ENCODE results near the gene RIMKLA. TPM values are rescaled to one million over a fixed set of nuclear protein-coding genes. Genes with fewer than 3 reads are reported as not detected.

Gene RIMKLA
- 1.2 and 1.7 TPM in 2 replicates for total RNA-seq

DNA sequence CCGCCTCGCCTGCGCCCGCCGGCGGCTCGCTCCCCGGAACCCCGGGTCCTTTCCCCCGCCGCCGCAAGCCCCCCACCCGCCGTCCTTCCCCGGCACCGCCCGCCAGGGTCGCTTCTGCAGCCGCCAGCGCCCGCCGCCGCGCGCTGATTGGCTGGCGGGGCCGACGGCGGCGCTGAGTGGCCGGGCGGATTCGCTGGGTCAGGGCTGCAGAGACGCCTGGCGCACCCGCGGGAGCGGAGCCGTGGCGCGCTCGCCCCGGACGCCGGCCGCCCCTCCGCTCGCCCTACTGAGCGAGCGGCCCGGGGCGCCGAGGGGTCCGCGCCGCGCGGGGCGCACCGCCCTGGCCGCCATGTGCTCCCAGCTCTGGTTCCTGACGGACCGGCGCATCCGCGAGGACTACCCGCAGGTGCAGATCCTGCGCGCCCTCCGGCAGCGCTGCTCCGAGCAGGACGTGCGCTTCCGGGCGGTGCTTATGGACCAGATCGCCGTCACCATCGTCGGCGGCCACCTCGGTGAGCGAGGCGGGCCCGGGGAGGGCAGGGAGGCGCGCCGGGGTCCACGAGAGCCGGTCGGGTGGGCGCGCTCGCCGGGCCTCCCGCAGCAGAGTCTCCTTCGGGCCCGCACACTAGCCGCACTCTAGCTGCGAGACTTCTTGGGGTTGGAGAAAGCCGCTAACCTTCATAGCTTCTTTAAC is at the start of gene RIMKLA:
Gene RIMKLA (plus strand): TSS at position 207 of the 694 bp plus-strand sequence. CDS start 143 bp downstream, at position 350.
- intact Hi-C loops (cut with micrococcal nuclease) = no loop called here

DNA sequence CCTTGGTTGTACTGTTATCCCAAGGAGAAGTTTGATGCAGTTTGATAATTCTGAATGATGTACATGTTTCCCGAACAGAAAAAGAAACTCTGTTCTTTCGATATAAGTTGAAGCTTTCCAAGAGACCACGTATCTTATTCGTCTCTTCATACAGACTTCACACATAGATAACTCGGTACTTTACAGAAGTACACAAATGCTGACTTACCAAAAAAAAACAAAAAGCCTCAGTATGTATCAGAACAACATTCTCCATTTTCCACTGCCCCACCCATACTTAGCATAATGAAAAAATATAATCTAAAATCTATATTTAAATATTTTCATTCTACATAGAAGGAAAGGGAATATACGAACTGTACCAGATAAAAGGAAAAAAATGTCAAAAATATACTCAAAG is 47.7 kb upstream of the RIMKLA start:
- intact Hi-C loops (cut with micrococcal nuclease) = loop anchor here (10.0 kb wide), 2 partner anchors 158 to 418 kb away; partner anchors contain the start of gene HIVEP3

DNA sequence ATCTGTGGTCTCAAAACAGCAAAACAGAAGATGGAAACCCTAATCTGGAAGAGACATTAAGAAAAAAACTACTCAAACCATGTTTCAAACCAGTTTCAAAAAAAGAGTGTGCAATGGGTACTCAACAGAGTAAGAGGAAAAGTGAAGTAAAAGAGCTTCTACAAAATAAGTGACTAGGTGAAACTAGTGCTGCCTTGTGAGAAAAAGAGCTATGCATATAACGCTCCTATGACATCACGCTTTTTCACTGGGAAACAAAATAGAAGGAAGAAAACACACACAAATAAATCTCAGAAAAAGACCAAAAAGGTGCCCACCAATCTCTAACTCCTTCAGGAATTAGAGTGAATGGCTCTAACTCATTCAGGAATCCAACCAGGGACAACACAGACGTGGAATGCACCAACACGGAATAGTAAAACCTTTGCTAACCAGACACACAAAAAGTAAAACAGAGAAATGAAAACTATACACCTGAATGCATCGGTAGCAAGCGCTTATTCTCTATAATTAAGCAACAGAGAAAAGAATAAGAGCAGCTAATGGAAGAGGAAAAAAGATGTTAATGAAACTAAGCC is 46.8 kb upstream of the RIMKLA start:
- intact Hi-C loops (cut with micrococcal nuclease) = loop anchor here (2.0 to 10.0 kb wide), 4 partner anchors 15 to 433 kb away; partner anchors contain the start of genes C1orf50, HIVEP3 and P3H1

DNA sequence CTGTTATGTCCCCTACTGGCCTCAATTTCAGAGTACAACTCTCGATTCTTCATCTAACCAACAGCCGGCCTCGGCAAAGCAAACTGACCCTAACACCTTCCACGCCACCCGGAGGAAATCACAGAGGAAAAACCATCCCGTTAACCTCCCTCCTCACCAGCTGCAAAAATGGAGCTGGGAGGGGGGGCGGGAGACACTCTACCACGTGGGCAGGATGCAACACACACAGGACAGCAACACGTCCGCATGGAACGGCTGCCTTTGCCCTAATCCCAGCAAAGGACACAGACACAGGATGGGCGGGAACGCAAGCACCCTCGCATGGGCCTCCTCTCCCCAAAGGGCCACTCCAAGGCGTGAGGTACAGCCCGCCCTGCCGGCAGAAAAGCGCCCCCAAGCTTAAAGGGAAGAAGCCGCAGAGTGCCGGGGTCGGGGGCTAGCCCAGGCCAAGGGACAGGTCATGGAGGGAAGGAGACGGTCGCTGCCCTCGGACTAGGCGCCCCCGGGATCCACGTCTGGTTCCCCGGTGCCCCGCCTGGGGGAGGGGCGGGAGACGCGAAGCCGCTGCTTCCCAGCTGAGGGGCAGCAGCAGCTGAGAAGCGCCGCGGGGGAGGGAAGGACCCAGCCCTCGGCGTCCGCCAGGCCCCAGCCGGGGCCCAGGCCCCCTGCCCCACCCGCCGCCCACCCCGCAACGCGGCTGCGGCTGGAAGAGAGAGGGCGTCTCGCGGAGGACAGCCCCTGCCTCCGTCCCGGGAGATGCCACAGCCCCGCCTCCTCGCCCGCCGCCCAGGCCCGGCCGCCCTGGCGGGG is 46.1 kb upstream of the RIMKLA start:
- intact Hi-C loops (cut with micrococcal nuclease) = loop anchor here (1.0 to 10.0 kb wide), 7 partner anchors 16 to 432 kb away; partner anchors contain the start of genes C1orf50, HIVEP3, P3H1 and PPCS

DNA sequence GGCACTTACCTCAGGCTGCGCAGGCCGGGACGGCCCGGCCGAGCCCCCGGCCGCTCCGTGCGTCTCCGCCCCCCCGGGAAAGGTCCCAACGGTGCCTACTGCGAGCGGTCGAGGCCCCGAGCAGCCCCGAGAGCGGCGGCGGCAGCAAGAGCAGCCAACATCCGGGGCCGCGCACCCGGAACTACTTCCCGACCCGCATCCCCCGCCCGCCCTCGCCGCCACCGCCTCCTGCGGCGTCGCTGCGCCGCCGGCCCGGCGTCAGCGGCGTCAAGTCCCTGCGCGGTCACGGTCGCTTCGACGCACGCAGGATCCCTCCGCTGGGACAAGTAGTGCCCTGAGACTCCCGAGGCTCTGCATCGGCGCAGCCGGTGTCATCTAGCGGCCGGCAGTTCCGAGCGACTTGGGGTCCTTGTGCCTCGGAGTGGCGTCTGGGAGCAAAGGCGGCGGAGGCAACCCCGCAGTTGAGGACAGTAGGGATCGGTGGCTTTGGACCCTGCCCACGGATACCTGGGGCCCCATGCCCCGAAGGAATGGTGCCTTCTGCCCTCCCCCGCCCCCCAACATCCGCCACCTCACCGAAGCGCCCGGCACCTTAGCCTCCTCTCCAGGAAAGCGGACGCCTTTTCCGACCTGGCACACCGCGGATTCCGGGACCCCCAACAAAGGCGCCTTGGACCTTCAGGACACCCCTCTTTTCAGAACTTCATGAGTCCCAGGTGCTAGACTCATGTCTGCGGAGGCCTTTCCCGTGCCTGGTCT is 45.4 kb upstream of the RIMKLA start, which contains the start of gene FOXJ3:
Gene FOXJ3 (minus strand): TSS at position 186 of the 759 bp plus-strand sequence. CDS start 24,142 bp downstream, outside the sequence.
- intact Hi-C loops (cut with micrococcal nuclease) = loop anchor here (1.0 to 10.0 kb wide), 7 partner anchors 16 to 432 kb away; partner anchors contain the start of genes C1orf50, HIVEP3, P3H1 and PPCS

- intact Hi-C loops (cut with micrococcal nuclease) = loop anchor here (1.0 to 10.0 kb wide), 7 partner anchors 17 to 431 kb away; partner anchors contain the start of genes C1orf50, HIVEP3, P3H1 and PPCS
These were observed 44.6 kb upstream of the RIMKLA start for GRCh38 chr1:42335809-42336518.

DNA sequence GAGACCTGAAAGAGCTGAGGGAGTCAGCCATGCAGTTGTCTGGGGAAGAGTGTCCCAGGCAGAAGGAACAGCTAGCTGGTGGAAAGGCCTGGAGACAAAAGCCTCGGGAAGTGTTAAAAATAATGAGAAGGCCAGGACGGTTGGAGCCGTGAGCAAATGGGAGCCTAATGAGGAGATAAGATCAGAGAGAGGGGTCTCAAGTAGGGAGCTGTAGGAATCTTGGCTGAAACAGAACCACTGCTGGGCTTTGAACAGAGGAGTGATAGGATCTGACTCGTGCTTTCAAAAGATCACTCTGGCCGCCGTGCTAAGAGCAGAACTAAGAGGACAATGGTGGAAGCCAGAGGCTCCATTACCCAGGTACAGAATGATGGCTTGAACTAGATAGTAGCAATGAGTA is 43.6 kb upstream of the RIMKLA start:
- intact Hi-C loops (cut with micrococcal nuclease) = loop anchor here (5.0 to 10.0 kb wide), 3 partner anchors 162 to 422 kb away; partner anchors contain the start of genes HIVEP3 and YBX1

DNA sequence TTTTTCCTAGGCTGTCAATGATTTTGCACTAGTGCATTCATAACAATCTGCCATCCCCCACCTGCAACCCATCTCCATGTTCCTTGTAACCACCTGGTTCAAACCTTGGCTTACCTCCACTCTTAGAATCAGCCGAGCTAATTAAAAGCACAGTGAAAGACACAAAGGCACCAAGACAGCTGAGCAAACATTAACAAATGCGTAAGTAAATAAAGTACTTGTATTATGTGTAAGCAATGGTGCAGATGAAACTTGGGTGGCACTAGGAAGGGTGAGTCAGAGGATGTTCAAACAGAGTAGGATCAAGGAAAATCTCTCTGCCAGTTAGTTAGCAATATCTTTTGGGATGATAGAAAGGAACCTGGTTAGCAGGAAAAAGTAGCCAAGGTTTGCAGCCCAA is 40.5 kb upstream of the RIMKLA start:
- intact Hi-C loops (cut with micrococcal nuclease) = no loop called here

DNA sequence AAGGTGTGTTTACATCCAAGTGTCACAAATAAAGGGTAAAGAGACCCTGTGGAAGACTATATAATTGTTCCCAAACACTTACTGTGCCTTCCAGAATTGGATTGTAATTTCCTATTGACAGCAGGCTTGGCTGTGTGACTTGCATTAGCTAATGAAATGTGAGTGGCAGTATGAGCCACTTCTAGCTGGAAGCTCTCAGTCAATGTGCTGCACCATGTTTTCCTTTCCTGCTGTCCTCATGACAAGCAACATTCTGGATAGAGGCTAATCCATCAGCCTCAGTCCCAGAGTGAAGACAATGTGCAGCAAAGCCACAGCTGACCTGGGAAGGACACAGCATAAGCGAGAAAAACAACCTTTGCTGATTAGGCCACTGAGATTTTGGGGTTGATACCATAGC is 39.7 kb upstream of the RIMKLA start:
- intact Hi-C loops (cut with micrococcal nuclease) = no loop called here

DNA sequence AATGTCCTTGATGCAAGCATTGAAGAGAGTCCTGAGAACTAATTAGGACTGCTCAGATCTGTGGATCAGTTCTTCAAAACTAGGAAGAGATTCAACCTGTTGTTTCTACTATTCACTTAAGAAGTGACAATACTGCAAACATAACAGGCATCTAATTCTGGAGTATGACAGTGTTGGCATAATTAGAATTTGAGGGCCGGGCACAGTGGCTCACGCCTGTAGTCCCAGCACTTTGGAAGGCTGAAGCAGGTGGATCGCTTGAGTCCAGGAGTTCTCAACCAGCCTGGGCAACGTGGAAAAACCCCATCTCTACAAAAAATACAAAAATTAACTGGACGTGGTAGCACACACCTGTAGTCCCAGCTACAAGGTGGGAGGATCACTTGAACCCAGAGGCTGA is 37.5 kb upstream of the RIMKLA start:
- intact Hi-C loops (cut with micrococcal nuclease) = no loop called here

DNA sequence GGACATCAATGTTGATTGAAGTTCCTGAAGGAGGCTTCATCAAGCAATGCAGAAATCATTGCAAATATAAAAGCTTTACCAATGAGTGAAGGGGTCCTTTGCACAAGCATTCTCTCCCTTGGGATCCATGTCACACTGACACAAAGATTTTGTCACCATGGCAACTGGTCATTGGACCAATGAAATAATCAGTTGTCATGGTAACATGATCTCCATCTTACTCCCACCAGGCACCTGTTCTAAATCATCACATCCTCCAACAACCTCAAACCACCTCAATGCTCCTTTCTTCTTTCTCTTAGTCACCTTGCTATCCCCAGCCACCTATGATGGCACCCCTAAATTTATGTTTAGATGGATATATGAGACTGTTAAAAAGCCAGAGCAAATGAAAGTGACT is 32.1 kb upstream of the RIMKLA start:
- intact Hi-C loops (cut with micrococcal nuclease) = no loop called here

GRCh38 chr1:42350086-42350485 is 30.5 kb upstream of the RIMKLA start:
- intact Hi-C loops (cut with micrococcal nuclease) = no loop called here

DNA sequence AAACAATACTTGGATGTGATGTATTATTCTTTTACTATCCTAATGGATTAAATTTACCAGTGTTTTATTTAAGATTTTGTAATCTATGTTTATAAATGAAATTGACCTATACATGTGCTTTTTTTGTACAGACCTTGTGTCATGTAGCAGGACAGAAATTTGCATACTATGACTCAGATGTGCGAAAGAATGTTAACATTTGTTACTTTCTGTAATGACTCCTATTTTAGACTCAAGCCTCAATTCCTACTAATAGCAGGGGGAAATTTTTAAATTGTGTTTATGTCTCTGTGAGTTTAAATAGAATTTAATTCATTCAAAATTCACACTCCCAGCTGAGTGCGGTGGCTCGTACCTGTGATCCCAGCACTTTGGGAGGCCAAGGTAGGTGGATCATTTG is 21.8 kb upstream of the RIMKLA start:
- intact Hi-C loops (cut with micrococcal nuclease) = no loop called here

DNA sequence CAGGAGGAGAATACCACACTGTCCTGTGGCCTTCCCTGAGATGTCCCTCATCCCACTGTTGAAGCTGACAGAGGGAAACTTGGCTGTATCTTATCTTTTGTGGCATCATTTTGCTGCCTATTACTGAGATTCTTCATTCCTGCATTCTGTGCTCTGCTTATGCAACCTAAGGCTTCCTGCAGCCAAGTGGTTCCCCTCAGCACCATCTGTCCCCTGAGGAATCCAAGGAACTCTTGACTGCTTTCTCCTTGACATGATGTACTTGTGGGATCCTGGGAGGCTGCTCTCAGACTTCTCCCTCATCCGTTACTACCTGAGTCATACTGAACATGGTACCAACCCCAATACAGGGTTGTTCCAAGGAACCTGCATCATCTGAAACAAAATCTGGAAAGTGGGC is 21.1 kb upstream of the RIMKLA start:
- intact Hi-C loops (cut with micrococcal nuclease) = no loop called here

GRCh38 chr1:42364089-42364488 is 16.5 kb upstream of the RIMKLA start:
- intact Hi-C loops (cut with micrococcal nuclease) = no loop called here

- intact Hi-C loops (cut with micrococcal nuclease) = no loop called here
These were observed 16.1 kb upstream of the RIMKLA start for GRCh38 chr1:42364542-42364941.

DNA sequence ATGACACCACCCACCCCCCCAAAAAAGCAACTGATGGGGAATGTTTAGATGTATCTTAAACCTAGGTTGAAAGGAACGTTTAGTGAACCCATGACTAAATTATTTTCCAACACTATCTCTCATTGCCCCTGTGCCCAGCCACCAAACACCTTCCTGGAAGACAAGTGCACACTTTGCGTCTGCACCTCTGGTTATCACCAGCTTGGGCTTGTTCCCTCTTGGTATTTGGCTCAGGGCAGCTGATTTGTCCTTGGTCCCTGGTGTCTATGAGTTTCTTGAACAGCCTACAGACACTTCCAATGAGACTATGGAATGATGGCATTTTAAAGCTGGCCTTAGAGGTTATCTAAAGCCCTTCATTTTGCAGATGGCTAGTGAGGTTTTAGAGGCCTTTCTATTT is 15.5 kb upstream of the RIMKLA start:
- intact Hi-C loops (cut with micrococcal nuclease) = no loop called here

- intact Hi-C loops (cut with micrococcal nuclease) = no loop called here
These were observed 12.3 kb upstream of the RIMKLA start for GRCh38 chr1:42368096-42368795.

- intact Hi-C loops (cut with micrococcal nuclease) = no loop called here
These were observed 11.1 kb upstream of the RIMKLA start for GRCh38 chr1:42369471-42369870.

Data from T-helper 2 cell treated with Interferon-gamma antibody and Interleukin-4, amounts not matched to agents 100 ng/mL and 5 ng/mL, for 36 hours (primary cell).